Stimulated activated CD8-positive, alpha-beta memory T cell treated with anti-CD3 and anti-CD28 coated beads, Interleukin-15, amount 100 ng/mL, for 48 hours (primary cell): ENCODE results near the gene PRDM2.

ENCODE experiments used
- DNase-seq, 2 donors: peaks; one replicate each; pipeline ENCODE4 v3.0.0-alpha.2; 2020; ENCODE audit warnings: low read depth in 2 of 2

The PRDM2 gene

GRCh38 chr1:13763991-13764390, 64.0 kb downstream of the PRDM2 start:
- DNase-seq = no peak

DNA sequence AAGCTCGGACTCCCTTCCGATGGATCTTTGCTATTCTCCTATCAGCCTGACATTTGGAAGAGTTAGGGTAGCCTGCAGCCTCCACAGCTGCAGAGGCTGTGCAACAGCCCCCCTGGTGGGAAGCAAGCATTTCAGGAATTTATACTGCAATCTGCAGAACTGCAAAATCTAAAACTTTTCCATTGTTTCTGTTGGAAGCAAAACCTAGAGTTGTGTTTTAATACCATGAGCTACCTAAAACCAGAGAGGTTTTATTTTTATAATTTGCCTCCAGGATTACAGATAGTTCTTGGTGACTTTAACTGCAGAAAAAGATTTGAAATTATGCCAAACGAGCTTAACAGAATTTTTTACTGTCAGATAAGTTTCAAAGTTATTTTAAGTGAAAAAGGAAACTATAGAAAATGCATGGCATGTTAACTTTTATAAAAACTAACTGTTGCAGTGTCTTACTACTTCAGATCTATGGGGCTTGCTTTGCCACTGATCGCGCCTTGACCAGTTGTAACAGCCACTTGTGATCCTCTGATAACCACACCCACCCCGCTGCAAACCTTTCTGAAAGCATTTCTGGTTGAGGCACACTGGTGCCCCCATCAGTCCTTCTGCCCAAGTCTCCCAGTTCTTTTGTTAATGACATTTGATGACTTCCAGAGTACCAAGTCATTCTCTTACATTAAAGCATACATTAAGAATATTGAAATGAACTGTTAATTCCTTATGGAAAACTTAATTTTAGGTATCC, 64.8 kb downstream of the PRDM2 start:
- DNase-seq = no peak

DNA sequence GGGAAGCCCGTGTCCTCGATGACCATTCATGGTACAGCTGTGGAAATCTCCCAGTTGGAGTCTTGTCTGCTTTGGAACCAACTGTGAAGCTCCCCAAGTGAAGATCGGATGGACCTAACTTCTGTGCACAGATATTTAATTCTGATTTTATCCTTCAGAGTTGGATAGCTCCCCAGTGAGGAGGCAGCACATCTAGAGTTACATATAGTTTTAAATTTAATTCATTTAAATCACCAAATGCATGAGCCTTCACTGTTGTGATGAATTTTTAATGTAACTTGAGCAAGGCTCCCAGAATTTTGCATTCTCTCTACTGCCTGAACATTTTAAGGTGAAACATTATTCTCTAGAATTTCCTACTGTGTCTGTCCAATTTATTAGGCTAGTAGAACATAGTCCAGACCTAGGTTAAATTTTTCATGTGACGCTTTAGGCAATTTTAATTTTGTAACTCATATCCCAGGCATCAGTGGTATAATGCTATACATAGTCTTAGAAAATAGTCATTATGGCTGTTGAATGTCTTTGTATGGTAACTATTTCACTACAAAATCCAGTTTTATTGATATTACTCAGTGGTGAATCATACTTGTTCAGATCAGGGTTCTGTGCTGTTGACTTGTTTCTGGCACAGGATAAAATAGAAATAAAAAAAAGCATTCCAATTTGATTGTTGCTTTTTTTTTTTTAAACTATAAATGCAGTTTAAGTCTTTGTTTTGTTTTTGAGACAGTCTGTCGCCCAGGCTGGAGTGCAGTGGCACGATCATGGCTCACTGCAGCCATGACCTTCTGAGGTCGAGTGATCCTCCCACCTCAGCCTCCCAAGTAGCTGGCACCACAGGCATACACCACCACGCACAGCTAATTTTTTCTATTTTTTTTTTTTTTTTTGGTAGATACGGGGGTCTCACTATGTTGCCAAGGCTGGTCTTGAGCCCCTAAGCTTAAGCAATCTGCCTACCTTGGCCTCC, 66.9 kb downstream of the PRDM2 start:
- no peak for DNase-seq

GRCh38 chr1:13769212-13769611, 69.2 kb downstream of the PRDM2 start:
- DNase-seq = no peak

GRCh38 chr1:13769830-13770229, 69.8 kb downstream of the PRDM2 start:
- no peak for DNase-seq

DNA sequence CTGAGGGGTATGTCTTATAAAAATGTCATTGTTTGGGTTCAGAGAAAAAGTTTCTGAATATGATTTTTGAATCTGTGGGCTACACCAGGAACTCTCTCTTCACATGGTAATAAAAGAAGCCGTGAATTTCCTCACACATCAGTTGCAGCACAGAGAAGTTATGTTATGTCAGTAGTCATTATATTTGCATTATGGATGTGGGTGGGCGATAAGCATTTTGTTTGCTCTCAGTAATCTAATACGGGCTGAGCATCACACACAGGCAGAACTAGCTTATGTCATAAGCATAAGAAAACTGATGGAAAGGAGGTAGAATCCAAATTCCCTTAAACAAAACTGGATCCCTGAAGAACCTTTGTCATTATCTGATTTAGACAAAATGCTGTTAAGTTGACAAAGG, 70.8 kb downstream of the PRDM2 start:
- no peak for DNase-seq

- DNase-seq = no peak
These were observed 71.8 kb downstream of the PRDM2 start for GRCh38 chr1:13771745-13772144.

- no peak for DNase-seq
These were observed 72.3 kb downstream of the PRDM2 start for GRCh38 chr1:13772271-13772670.

DNA sequence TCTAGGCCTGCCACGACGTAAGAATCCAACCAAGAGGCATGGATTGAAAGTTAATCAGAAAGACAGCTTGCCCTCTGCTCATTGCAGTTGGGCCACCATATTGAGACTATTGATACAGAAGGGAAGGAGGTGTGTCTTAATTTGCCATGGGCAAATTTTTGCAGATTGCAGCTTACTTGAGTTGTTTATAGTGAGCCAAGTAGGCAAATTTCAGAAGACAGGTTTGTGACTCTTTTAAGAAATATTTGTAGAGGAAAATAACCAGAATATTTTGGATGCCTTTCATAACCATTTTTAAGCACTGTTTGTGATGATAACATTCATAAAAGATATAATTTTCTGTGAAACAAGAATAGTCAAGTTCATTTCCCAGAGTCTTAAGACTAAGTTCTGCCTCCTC, 74.1 kb downstream of the PRDM2 start:
- no peak for DNase-seq

DNA sequence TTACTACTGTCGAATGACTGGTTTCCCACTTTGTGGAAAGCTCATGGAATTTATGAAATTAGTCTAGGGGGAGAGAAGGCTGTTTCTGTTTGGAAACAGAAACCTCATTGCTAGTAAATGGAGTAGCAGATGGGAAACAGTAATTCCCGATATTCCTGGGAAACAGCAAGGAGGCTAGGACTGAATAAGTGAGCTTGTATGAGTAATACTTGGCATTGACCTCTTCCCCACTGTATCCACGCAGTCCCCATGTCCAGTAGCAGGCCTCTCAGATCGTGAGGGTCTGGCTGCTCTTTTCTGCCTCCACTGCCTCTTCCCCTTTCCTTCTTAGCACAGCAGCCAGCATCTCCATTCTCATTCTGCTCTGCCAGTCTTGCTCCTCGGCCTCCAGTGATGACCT, 75.5 kb downstream of the PRDM2 start:
- DNase-seq = no peak

- DNase-seq = no peak
These were observed 75.9 kb downstream of the PRDM2 start for GRCh38 chr1:13775916-13776315.

GRCh38 chr1:13778431-13778830, 78.4 kb downstream of the PRDM2 start:
- no peak for DNase-seq

- DNase-seq = no peak
These were observed 79.9 kb downstream of the PRDM2 start for GRCh38 chr1:13779930-13780329.

GRCh38 chr1:13780780-13781179, 80.8 kb downstream of the PRDM2 start:
- DNase-seq = no peak

DNA sequence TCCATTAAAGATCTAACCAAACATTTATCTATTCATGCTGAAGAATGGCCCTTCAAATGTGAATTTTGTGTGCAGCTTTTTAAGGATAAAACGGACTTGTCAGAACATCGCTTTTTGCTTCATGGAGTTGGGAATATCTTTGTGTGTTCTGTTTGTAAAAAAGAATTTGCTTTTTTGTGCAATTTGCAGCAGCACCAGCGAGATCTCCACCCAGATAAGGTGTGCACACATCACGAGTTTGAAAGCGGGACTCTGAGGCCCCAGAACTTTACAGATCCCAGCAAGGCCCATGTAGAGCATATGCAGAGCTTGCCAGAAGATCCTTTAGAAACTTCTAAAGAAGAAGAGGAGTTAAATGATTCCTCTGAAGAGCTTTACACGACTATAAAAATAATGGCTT, 81.2 kb downstream of the PRDM2 start:
- no peak for DNase-seq

DNA sequence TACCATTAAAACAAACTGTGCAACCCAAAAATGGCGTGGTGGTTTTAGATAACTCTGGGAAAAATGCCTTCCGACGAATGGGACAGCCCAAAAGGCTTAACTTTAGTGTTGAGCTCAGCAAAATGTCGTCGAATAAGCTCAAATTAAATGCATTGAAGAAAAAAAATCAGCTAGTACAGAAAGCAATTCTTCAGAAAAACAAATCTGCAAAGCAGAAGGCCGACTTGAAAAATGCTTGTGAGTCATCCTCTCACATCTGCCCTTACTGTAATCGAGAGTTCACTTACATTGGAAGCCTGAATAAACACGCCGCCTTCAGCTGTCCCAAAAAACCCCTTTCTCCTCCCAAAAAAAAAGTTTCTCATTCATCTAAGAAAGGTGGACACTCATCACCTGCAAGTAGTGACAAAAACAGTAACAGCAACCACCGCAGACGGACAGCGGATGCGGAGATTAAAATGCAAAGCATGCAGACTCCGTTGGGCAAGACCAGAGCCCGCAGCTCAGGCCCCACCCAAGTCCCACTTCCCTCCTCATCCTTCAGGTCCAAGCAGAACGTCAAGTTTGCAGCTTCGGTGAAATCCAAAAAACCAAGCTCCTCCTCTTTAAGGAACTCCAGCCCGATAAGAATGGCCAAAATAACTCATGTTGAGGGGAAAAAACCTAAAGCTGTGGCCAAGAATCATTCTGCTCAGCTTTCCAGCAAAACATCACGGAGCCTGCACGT, 82.1 kb downstream of the PRDM2 start:
- no peak for DNase-seq

DNA sequence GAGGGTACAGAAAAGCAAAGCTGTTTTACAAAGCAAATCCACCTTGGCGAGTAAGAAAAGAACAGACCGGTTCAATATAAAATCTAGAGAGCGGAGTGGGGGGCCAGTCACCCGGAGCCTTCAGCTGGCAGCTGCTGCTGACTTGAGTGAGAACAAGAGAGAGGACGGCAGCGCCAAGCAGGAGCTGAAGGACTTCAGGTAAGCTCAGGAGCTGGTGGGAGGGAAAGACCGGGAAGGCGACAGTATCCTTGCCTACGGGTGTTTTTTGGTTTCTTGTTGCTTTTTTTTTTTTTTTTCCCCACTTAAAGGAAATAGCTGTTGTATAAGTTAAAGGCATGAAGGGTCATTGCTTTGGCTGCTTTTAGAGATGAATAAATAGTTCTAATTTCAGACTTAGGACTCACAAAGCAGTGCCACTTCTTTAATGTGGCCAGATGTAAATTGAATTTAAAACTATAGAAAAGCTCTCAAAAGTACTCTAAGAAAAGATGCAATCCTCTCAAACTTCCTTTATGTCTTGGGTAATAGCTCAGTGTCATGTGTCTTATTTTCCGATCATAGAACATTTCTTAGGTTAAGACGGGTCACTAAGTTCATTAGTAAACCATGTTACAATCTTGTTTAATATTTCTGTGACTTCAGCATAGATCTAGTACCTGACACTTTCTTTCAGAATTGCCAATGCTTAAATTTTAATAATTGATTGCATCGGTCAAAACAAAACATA, 82.8 kb downstream of the PRDM2 start:
- no peak for DNase-seq

DNA sequence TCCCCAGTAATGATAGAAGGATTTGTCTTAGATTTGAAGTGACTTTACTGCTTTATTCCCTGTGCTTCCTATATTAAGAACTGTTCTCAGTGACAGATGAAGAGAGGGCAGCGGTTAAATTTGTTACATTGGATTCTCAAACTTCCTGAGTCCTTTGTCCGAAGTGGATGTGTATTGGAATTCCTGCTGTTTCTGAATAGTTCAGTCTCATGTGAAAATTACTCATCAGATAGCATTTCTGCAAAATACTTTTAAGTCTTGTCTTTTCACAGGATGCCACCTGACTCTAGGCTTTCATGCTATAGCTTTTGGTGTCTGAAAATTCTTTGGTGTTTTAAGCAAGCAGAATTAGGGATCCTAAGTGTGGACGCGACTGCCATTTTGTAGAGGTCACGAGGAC, 83.6 kb downstream of the PRDM2 start:
- no peak for DNase-seq

- DNase-seq = no peak
These were observed 85.0 kb downstream of the PRDM2 start for GRCh38 chr1:13784971-13785370.

DNA sequence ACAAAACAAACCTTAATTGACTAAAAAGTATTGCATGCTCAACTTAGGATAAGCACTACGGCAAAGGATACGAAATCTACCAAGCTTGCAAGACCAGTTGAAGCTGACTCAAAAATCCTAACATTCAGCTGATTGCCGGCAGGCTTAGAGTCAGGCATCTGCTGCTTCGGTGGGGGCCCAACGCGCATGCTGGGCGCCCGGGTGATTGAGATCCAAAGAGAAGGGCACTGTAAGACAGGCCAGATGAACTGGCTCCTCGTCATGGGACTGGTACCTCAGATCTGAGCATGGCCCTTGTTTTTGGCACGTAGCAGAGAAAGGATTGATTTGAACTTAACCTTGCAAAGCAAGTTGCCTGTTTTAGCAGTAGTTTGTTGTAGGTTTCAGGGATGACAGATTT, 86.6 kb downstream of the PRDM2 start:
- no peak for DNase-seq

GRCh38 chr1:13788795-13789194, 88.8 kb downstream of the PRDM2 start:
- DNase-seq = no peak
